ENCODE data around the gene DMD. TPM values are rescaled to one million over a fixed set of nuclear protein-coding genes. Genes with fewer than 3 reads are reported as not detected.

The DMD gene
- total RNA-seq, 2 donors from 2014 or later, result 19.6 to 24.9 TPM

DNA sequence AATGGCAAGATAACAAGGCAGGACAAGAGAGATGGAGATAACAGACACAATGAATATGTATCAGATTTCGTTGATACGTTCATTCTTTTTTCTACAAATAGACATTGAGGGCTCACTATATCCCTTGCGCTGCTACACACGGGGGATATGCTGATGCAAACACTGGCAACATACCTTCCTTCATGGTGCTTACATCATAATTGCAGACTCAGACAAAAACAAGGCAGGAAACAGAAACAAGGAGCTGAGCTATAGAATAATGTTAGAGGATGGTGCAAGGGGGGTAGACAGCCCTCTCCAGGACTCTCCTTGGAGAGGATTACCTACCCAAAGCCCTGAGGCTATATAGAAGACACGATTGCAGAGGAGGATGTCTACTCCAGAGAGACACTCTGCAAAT lies 1069.5 kb downstream of the DMD start:
- no peak overlapping the region for H3K9ac ChIP-seq (ENCODE audit: extremely low read depth, low read length, poor library complexity, severe bottlenecking)
- H3K4me3 ChIP-seq (ENCODE audit: low read length), result no peak overlapping the region
- no peaks in the 10 kb centered on the region for H3K9me3 ChIP-seq (ENCODE audit: control insufficient read depth, low read length)
- Mint-ChIP-seq H3K4me1 (no peaks in the 10 kb centered on the region), H3K36me3 (ENCODE audit: low read depth) (no peaks in the 10 kb centered on the region), H3K9me3 (peaks cover 32% of the 10 kb centered on the region), H3K4me3 (no peak overlapping the region), H3K27me3 (ENCODE audit: insufficient read depth) (no peaks in the 10 kb centered on the region), H3K27ac (no peak overlapping the region)
- H3K4me1 ChIP-seq (ENCODE audit: control insufficient read depth, insufficient read depth, low read length), result no peaks in the 10 kb centered on the region
- no peaks in the 10 kb centered on the region for H3K27me3 ChIP-seq (ENCODE audit: control insufficient read depth, insufficient read depth, low read length, poor library complexity, severe bottlenecking)
- TF ChIP-seq, protein P1, sequence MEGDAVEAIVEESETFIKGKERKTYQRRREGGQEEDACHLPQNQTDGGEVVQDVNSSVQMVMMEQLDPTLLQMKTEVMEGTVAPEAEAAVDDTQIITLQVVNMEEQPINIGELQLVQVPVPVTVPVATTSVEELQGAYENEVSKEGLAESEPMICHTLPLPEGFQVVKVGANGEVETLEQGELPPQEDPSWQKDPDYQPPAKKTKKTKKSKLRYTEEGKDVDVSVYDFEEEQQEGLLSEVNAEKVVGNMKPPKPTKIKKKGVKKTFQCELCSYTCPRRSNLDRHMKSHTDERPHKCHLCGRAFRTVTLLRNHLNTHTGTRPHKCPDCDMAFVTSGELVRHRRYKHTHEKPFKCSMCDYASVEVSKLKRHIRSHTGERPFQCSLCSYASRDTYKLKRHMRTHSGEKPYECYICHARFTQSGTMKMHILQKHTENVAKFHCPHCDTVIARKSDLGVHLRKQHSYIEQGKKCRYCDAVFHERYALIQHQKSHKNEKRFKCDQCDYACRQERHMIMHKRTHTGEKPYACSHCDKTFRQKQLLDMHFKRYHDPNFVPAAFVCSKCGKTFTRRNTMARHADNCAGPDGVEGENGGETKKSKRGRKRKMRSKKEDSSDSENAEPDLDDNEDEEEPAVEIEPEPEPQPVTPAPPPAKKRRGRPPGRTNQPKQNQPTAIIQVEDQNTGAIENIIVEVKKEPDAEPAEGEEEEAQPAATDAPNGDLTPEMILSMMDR (conservative IDR thresholded peaks at IDR 0.05), result no peak
- no peaks in the 10 kb centered on the region for H3K36me3 ChIP-seq (ENCODE audit: control insufficient read depth, insufficient read depth, low read length)
- DNase-seq, result no peak
- 89 to 100% methylated on average over 2 to 5 of the region's 5 CpGs for WGBS, 2 experiments (ENCODE audit: insufficient coverage in 1 of 2, insufficient read length in 1 of 2)
- H3K27ac ChIP-seq (ENCODE audit: low read depth, low read length), result no peak overlapping the region

DNA sequence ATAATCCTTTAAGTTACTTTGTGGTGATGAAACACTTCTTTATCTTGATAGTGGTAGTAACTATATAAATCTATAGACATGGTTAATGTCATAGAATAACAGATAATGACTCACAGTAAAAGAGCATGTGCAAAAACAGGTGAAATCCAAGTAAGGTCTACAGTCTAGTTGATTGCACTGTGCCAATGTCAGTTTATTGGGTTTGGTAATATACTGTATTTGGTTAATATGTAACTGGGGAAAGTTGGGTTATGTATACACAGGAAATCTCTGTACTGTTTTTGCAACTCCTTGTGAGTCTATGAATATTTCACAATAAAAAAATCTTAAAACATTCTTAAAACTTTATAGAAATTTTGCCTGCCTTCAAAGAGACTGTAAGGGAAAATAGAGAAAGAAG lies 1071.9 kb downstream of the DMD start:
- H3K4me3 ChIP-seq (ENCODE audit: low read length), result no peak overlapping the region
- DNase-seq, result no peak
- no peaks in the 10 kb centered on the region for H3K36me3 ChIP-seq (ENCODE audit: control insufficient read depth, insufficient read depth, low read length)
- H3K27me3 Mint-ChIP-seq (ENCODE audit: insufficient read depth), result no peaks in the 10 kb centered on the region
- H3K9me3 Mint-ChIP-seq, result peaks cover 31% of the 10 kb centered on the region
- TF ChIP-seq, protein P1 (conservative IDR thresholded peaks at IDR 0.05), result no peak
- no peak overlapping the region for H3K9ac ChIP-seq (ENCODE audit: extremely low read depth, low read length, poor library complexity, severe bottlenecking)
- no peaks in the 10 kb centered on the region for H3K9me3 ChIP-seq (ENCODE audit: control insufficient read depth, low read length)
- no peaks in the 10 kb centered on the region for H3K36me3 Mint-ChIP-seq (ENCODE audit: low read depth)
- H3K4me1 Mint-ChIP-seq, result no peaks in the 10 kb centered on the region
- H3K4me3 Mint-ChIP-seq, result no peak overlapping the region
- H3K27ac ChIP-seq (ENCODE audit: low read depth, low read length), result no peak overlapping the region
- no peaks in the 10 kb centered on the region for H3K4me1 ChIP-seq (ENCODE audit: control insufficient read depth, insufficient read depth, low read length)
- no peak overlapping the region for H3K27ac Mint-ChIP-seq
- H3K27me3 ChIP-seq (ENCODE audit: control insufficient read depth, insufficient read depth, low read length, poor library complexity, severe bottlenecking), result no peaks in the 10 kb centered on the region

DNA sequence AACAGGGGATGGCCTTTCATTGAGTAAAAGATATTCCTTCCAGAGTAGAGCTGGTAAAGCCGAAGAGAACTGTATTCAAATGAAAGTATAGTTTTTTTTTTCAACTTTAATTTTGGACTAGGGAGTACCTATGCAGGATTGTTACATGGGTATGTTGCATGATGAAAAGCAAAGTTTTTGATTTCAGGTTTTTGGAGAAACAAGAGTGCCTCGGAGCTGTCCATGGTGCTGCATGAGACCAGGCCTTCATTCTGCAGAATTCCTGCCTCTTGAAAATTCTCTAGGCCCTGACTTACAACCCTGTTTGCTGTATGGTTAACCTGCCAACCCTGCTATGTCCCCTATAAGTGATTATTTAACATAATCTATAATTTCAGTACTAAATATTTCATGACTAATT lies 1073.8 kb downstream of the DMD start:
- TF ChIP-seq, protein P1 (conservative IDR thresholded peaks at IDR 0.05), result no peak
- Histone ChIP-seq H3K36me3 (ENCODE audit: control insufficient read depth, insufficient read depth, low read length) (no peaks in the 10 kb centered on the region), H3K27ac (ENCODE audit: low read depth, low read length) (no peak overlapping the region), H3K4me1 (ENCODE audit: control insufficient read depth, insufficient read depth, low read length) (no peaks in the 10 kb centered on the region), H3K9me3 (ENCODE audit: control insufficient read depth, low read length) (no peaks in the 10 kb centered on the region), H3K9ac (ENCODE audit: extremely low read depth, low read length, poor library complexity, severe bottlenecking) (no peak overlapping the region), H3K27me3 (ENCODE audit: control insufficient read depth, insufficient read depth, low read length, poor library complexity, severe bottlenecking) (no peaks in the 10 kb centered on the region), H3K4me3 (ENCODE audit: low read length) (no peak overlapping the region)
- no peaks in the 10 kb centered on the region for H3K36me3 Mint-ChIP-seq (ENCODE audit: low read depth)
- no peak overlapping the region for H3K4me3 Mint-ChIP-seq
- peaks cover 37% of the 10 kb centered on the region for H3K9me3 Mint-ChIP-seq
- DNase-seq, result peak; percentile 75
- no peaks in the 10 kb centered on the region for H3K27me3 Mint-ChIP-seq (ENCODE audit: insufficient read depth)
- 60 to 74% methylated on average over 1 to 2 of the region's 2 CpGs for WGBS, 2 experiments (ENCODE audit: insufficient coverage in 1 of 2, insufficient read length in 1 of 2)
- no peak overlapping the region for H3K27ac Mint-ChIP-seq
- no peaks in the 10 kb centered on the region for H3K4me1 Mint-ChIP-seq
